DMS153 treated with DMSO at 0.1 percent for 48 hours (cell line): ENCODE data around the gene OR10AD1.
"Not testable (repeated sequence)": the region's sequence is repeated elsewhere in the genome, so short reads cannot be mapped to it uniquely, and the experiment has no call there.

Experiments used
- DNase-seq: peaks from one replicate; lab custom pipeline; 2025; ENCODE audit not compliant: unreplicated experiment; lab: John Stamatoyannopoulos, UW

OR10AD1 gene

GRCh38 chr12:48163150-48163747, 39.8 kb downstream of the OR10AD1 start:
- no peak for DNase-seq

- DNase-seq = no peak
Measured at GRCh38 chr12:48160807-48161206, 42.3 kb downstream of the OR10AD1 start.

GRCh38 chr12:48160046-48160445, 43.0 kb downstream of the OR10AD1 start:
- no peak for DNase-seq

- no peak for DNase-seq
Measured at GRCh38 chr12:48157889-48158370, 45.2 kb downstream of the OR10AD1 start.

- peak; percentile 96 for DNase-seq
Measured at GRCh38 chr12:48157018-48157888, 45.8 kb downstream of the OR10AD1 start, which contains the start of gene ASB8. Gene ASB8, minus strand, starts transcription at chr12:48157515. Its CDS starts 4,019 bp downstream, at chr12:48153496.

- no peak for DNase-seq
Measured at GRCh38 chr12:48156652-48157017, 46.5 kb downstream of the OR10AD1 start.

- not testable (repeated sequence) for DNase-seq
Measured at GRCh38 chr12:48155786-48156185, 47.3 kb downstream of the OR10AD1 start.
